ENCODE results near the gene PDE9A. TPM values are rescaled to one million over a fixed set of nuclear protein-coding genes. Genes with fewer than 3 reads are reported as not detected.

Gene PDE9A
- total RNA-seq, 6 experiments from 2014 or later = not detected

DNA sequence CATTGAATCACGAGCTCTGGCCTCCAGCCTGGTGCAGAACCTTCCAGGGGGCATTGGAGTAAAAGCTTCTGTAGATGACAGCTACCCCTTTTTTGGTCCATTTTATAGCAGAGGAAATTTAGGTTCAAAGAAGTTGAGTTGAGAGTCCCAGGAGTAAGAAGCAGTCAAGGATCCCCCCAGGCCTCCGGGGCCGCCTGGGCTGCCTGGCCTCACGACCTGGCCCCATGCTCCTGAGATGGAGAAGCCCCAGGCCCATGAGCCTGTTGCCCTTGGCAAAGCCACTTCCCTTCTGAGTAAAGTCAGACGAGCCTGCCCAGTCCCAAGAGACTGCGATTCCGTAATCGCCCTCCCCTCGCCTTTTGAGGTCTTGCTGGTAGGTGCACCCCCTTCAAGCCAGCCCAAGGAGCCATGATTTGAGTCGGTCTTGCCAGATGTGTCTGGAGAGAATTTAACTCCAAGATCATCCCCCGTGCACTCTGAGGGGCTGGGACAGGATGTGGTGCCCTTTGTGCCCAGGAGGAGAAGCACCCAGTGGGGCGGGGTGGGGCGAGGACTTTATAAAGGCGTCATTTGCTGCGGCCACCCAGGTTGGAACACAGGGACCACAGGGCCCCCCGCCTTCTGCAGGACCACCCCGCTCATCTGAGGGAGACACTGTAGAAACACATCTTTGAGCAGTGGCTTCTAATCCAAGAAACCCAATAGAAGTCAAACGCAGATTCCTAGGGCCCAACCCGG is 30.1 kb downstream of the PDE9A start:
- Mint-ChIP-seq H3K27me3 (ENCODE audit: insufficient read depth) (peaks cover 3% of the 10 kb centered on the region; the same call in 1 of the 2 replicates), H3K4me1 (ENCODE audit: low read depth) (no peaks in the 10 kb centered on the region), H3K27ac (no peak overlapping the region), H3K4me3 (no peak overlapping the region), H3K36me3 (ENCODE audit: low read depth) (peaks cover 16% of the 10 kb centered on the region; the same call in 1 of the 2 replicates), H3K9me3 (peaks cover 68% of the 10 kb centered on the region)
- DNase-seq = no peak
- TF ChIP-seq, protein P1, sequence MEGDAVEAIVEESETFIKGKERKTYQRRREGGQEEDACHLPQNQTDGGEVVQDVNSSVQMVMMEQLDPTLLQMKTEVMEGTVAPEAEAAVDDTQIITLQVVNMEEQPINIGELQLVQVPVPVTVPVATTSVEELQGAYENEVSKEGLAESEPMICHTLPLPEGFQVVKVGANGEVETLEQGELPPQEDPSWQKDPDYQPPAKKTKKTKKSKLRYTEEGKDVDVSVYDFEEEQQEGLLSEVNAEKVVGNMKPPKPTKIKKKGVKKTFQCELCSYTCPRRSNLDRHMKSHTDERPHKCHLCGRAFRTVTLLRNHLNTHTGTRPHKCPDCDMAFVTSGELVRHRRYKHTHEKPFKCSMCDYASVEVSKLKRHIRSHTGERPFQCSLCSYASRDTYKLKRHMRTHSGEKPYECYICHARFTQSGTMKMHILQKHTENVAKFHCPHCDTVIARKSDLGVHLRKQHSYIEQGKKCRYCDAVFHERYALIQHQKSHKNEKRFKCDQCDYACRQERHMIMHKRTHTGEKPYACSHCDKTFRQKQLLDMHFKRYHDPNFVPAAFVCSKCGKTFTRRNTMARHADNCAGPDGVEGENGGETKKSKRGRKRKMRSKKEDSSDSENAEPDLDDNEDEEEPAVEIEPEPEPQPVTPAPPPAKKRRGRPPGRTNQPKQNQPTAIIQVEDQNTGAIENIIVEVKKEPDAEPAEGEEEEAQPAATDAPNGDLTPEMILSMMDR (IDR thresholded peaks at IDR 0.05) = no peak

DNA sequence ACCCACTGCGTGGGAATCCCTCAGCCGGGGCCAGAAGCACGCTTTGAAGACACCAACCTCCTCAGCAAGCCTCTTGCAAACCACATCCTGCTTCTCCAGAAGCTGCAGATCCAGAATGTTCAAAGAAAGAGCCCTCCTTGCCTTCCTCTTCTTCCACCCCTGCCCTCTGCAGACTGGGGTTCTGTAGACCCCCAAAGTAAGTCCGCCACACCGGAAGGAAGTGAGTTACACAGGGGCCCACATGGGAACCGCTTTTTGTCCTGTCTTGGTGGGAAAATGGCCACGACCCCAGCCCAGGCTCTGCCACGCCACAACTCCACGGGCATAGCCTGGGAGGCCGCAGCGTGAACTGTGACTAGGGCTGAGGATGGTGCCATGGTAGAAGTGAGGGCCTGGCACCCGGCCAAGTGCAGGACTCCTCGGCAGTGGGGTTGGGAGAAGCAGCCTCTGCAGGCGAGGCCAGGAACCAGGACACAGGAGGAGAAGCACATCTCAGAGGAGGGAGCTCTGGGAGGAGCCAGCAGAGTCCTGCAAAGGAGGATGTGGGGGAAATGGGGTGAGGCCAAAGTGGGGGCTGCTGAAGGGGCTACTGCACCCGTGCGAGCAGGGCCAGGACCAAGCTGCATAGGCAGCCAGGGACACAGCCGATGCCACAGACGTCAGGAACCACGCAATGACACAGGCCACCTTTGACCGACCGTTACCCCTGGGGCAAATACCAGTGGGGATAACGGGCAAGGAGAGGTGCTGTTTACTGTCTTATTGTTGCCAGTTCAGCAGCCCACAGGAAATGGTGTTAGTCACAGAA is 30.9 kb downstream of the PDE9A start:
- no peak for DNase-seq
- H3K4me1 Mint-ChIP-seq (ENCODE audit: low read depth) = no peaks in the 10 kb centered on the region
- TF ChIP-seq, protein P1 (IDR thresholded peaks at IDR 0.05) = no peak
- H3K4me3 Mint-ChIP-seq = no peak overlapping the region
- H3K9me3 Mint-ChIP-seq = peaks cover 66% of the 10 kb centered on the region
- H3K27ac Mint-ChIP-seq = no peak overlapping the region
- H3K27me3 Mint-ChIP-seq (ENCODE audit: insufficient read depth) = peaks cover 2% of the 10 kb centered on the region; the same call in 1 of the 2 replicates
- peaks cover 16% of the 10 kb centered on the region; the same call in 1 of the 2 replicates for H3K36me3 Mint-ChIP-seq (ENCODE audit: low read depth)

DNA sequence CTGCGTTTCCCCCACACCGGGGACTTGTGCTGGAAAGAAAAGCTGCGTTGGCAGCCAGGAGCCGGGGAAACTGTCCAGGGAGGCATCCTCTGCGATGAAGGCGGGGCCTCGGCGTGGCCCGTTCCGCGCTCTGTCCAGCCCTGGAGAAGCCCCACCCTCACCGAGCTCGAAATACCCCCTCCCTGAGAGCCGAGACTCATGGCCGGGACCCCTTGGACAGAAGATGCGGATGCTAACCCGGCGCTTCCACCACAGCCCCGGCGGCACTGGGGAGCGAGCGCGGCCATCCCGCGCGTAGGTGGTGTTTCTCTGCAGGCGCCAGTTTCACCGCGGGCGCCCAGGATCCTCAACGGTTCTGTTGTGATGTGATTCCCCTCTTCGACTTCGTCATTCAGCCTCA is 31.6 kb downstream of the PDE9A start:
- DNase-seq = no peak
- peaks cover 2% of the 10 kb centered on the region; the same call in 1 of the 2 replicates for H3K27me3 Mint-ChIP-seq (ENCODE audit: insufficient read depth)
- TF ChIP-seq, protein P1 (IDR thresholded peaks at IDR 0.05) = no peak

DNA sequence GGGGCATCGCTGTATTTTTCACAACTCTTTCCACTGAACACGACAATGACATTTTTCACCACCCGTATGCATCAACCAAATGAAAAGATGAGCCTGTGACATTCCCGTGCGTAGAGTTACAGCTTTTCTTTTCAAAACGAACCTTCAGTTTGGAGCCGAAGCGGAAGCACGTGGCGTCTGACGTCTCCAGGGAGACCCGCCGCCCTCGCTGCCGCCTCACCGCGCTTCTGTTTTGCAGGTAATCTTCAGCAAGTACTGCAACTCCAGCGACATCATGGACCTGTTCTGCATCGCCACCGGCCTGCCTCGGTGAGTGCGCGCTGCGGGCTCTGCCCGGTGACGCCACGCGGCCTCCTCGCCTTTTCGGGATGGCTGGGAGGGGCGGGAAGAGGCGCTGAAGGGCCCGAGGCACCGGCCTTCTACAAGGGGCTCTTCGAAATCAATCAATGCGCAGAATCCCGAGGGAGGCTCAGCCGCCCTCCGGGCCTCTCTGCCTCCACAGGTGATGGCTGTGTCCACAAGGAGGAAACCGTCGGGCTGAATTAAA is 32.6 kb downstream of the PDE9A start:
- H3K36me3 Mint-ChIP-seq (ENCODE audit: low read depth) = peaks cover 16% of the 10 kb centered on the region; the same call in 1 of the 2 replicates
- TF ChIP-seq, protein P1 (IDR thresholded peaks at IDR 0.05) = no peak
- peaks cover 2% of the 10 kb centered on the region; the same call in 1 of the 2 replicates for H3K27me3 Mint-ChIP-seq (ENCODE audit: insufficient read depth)
- H3K9me3 Mint-ChIP-seq = peaks cover 58% of the 10 kb centered on the region
- H3K27ac Mint-ChIP-seq = no peak overlapping the region
- no peak overlapping the region for H3K4me3 Mint-ChIP-seq
- no peaks in the 10 kb centered on the region for H3K4me1 Mint-ChIP-seq (ENCODE audit: low read depth)
- no peak for DNase-seq

More for the DNA sequence above, 31.6 kb downstream of the PDE9A start:
- Mint-ChIP-seq H3K36me3 (ENCODE audit: low read depth) (peaks cover 16% of the 10 kb centered on the region; the same call in 1 of the 2 replicates), H3K4me3 (no peak overlapping the region), H3K27ac (no peak overlapping the region), H3K9me3 (peaks cover 61% of the 10 kb centered on the region), H3K4me1 (ENCODE audit: low read depth) (no peaks in the 10 kb centered on the region)

DNA sequence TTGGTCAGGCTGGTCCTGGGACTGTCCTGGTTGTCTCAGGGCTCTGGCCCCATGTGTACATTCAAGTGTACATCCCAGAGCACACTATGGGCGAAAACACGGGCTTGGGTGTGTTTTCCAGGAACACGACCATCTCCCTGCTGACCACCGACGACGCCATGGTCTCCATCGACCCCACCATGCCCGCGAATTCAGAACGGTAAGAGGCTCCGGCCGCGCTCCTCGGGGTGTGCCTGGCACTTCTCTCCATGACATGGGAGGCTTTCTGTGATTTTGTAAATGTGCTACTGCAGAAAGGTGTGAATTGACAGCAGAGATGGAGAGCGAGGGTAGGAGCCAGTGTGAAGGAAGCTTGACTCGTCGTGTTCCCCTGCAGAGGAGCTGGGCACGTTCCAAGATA is 34.4 kb downstream of the PDE9A start:
- Mint-ChIP-seq H3K9me3 (peaks cover 48% of the 10 kb centered on the region), H3K4me1 (ENCODE audit: low read depth) (no peaks in the 10 kb centered on the region), H3K27me3 (ENCODE audit: insufficient read depth) (peaks cover 2% of the 10 kb centered on the region; the same call in 1 of the 2 replicates), H3K36me3 (ENCODE audit: low read depth) (peaks cover 12% of the 10 kb centered on the region; the same call in 1 of the 2 replicates), H3K27ac (no peak overlapping the region), H3K4me3 (no peak overlapping the region)
- TF ChIP-seq, protein P1 (IDR thresholded peaks at IDR 0.05) = no peak
- no peak for DNase-seq
